ENCODE data around the gene TNFRSF1A.

Gene TNFRSF1A

DNA sequence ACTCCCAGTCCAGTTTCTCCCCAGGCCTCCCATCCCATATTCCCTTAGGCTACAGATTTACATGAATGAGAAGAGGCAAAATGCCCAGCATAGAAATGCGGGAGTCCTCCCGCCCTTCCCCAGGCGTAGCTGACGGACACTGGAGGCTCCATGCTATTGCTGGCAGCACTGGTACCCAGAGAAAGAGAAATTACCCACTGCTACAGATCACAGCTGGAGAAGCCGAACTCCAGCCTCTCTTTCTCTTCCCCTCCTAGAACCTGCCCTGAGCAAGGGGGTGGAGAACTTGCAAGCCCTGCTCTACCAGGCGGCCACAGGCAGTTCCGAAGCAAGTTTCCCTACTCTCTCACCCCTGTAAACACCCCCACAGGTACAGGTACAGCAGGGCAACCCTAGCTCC is 45.7 kb upstream of the TNFRSF1A start:
- Histone ChIP-seq H3K36me3 (ENCODE audit: low read length) (no peaks in the 10 kb centered on the region), H3F3A (ENCODE audit: insufficient read depth) (no peaks in the 10 kb centered on the region)

DNA sequence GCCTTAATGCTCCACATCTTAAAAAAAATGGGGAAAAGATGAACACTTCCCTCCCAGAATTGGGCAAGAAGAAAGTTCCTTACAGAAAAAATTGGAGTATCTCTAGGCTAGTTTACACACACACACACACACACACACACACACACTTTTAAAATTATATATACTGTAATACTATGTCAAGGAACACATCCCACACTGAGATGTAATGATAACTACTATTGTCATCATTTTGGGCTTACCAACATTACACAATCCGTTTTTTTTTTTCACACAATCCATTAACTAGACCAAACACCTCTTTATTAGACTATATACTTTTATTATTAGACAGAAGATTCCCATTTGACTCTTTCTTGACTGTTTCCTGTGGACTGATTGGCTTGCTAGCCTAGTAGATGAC is 44.6 kb upstream of the TNFRSF1A start:
- TF ChIP-seq EZH2phosphoT487 (conservative IDR thresholded peaks at IDR 0.05; ENCODE audit: low read length), result no peak
- TF ChIP-seq, protein P1, sequence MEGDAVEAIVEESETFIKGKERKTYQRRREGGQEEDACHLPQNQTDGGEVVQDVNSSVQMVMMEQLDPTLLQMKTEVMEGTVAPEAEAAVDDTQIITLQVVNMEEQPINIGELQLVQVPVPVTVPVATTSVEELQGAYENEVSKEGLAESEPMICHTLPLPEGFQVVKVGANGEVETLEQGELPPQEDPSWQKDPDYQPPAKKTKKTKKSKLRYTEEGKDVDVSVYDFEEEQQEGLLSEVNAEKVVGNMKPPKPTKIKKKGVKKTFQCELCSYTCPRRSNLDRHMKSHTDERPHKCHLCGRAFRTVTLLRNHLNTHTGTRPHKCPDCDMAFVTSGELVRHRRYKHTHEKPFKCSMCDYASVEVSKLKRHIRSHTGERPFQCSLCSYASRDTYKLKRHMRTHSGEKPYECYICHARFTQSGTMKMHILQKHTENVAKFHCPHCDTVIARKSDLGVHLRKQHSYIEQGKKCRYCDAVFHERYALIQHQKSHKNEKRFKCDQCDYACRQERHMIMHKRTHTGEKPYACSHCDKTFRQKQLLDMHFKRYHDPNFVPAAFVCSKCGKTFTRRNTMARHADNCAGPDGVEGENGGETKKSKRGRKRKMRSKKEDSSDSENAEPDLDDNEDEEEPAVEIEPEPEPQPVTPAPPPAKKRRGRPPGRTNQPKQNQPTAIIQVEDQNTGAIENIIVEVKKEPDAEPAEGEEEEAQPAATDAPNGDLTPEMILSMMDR (IDR thresholded peaks at IDR 0.05; ENCODE audit: insufficient read depth, low read length, poor library complexity, severe bottlenecking), result no peak
- Histone ChIP-seq H3K27me3 (ENCODE audit: low read length) (no peaks in the 10 kb centered on the region), H3K9me2 (replicated peaks; ENCODE audit: insufficient read depth, low read length) (no peaks in the 10 kb centered on the region), H3K36me3 (ENCODE audit: low read length) (no peaks in the 10 kb centered on the region), H4K20me1 (ENCODE audit: low read depth, low read length) (no peaks in the 10 kb centered on the region), H3K79me2 (ENCODE audit: insufficient read depth, low read length) (no peaks in the 10 kb centered on the region), H3K9me3 (ENCODE audit: insufficient read depth, low read length) (no peaks in the 10 kb centered on the region), H3K4me2 (ENCODE audit: low read depth, low read length, poor library complexity, severe bottlenecking) (no peak overlapping the region), H3K4me3 (ENCODE audit: insufficient read depth, low read length, poor library complexity, severe bottlenecking) (no peak overlapping the region), H3F3A (ENCODE audit: insufficient read depth) (no peaks in the 10 kb centered on the region), H2AFZ (ENCODE audit: low read depth, low read length, severe bottlenecking) (no peak overlapping the region), H3K9ac (ENCODE audit: low read length) (no peak overlapping the region), H3K27ac (ENCODE audit: low read depth, low read length) (no peak overlapping the region)

More for the DNA sequence above, 45.7 kb upstream of the TNFRSF1A start:
- H3K9ac ChIP-seq (ENCODE audit: low read length), result no peak overlapping the region
- no peak for TF ChIP-seq EZH2phosphoT487 (conservative IDR thresholded peaks at IDR 0.05; ENCODE audit: low read length)
- TF ChIP-seq, protein P1 (IDR thresholded peaks at IDR 0.05; ENCODE audit: insufficient read depth, low read length, poor library complexity, severe bottlenecking), result no peak
- H3K4me3 ChIP-seq (ENCODE audit: insufficient read depth, low read length, poor library complexity, severe bottlenecking), result no peak overlapping the region
- H3K79me2 ChIP-seq (ENCODE audit: insufficient read depth, low read length), result no peaks in the 10 kb centered on the region
- H3K4me2 ChIP-seq (ENCODE audit: low read depth, low read length, poor library complexity, severe bottlenecking), result no peak overlapping the region
- no peaks in the 10 kb centered on the region for H3K9me3 ChIP-seq (ENCODE audit: insufficient read depth, low read length)
- no peak overlapping the region for H2AFZ ChIP-seq (ENCODE audit: low read depth, low read length, severe bottlenecking)
- H3K27ac ChIP-seq (ENCODE audit: low read depth, low read length), result no peak overlapping the region
- no peaks in the 10 kb centered on the region for H4K20me1 ChIP-seq (ENCODE audit: low read depth, low read length)
- H3K9me2 ChIP-seq (replicated peaks; ENCODE audit: insufficient read depth, low read length), result no peaks in the 10 kb centered on the region
- no peaks in the 10 kb centered on the region for H3K27me3 ChIP-seq (ENCODE audit: low read length)

- Histone ChIP-seq H3K79me2 (ENCODE audit: insufficient read depth, low read length) (no peaks in the 10 kb centered on the region), H3K4me2 (ENCODE audit: low read depth, low read length, poor library complexity, severe bottlenecking) (no peak overlapping the region), H3K27ac (ENCODE audit: low read depth, low read length) (no peak overlapping the region), H3K9me2 (replicated peaks; ENCODE audit: insufficient read depth, low read length) (no peaks in the 10 kb centered on the region), H3F3A (ENCODE audit: insufficient read depth) (no peaks in the 10 kb centered on the region), H4K20me1 (ENCODE audit: low read depth, low read length) (no peaks in the 10 kb centered on the region), H3K27me3 (ENCODE audit: low read length) (no peaks in the 10 kb centered on the region), H3K36me3 (ENCODE audit: low read length) (no peaks in the 10 kb centered on the region), H3K4me3 (ENCODE audit: insufficient read depth, low read length, poor library complexity, severe bottlenecking) (no peak overlapping the region), H3K9ac (ENCODE audit: low read length) (no peak overlapping the region), H3K9me3 (ENCODE audit: insufficient read depth, low read length) (no peaks in the 10 kb centered on the region), H2AFZ (ENCODE audit: low read depth, low read length, severe bottlenecking) (no peak overlapping the region)
- no peak for TF ChIP-seq EZH2phosphoT487 (conservative IDR thresholded peaks at IDR 0.05; ENCODE audit: low read length)
Measured at GRCh38 chr12:6386038-6386437, 44.2 kb upstream of the TNFRSF1A start.

DNA sequence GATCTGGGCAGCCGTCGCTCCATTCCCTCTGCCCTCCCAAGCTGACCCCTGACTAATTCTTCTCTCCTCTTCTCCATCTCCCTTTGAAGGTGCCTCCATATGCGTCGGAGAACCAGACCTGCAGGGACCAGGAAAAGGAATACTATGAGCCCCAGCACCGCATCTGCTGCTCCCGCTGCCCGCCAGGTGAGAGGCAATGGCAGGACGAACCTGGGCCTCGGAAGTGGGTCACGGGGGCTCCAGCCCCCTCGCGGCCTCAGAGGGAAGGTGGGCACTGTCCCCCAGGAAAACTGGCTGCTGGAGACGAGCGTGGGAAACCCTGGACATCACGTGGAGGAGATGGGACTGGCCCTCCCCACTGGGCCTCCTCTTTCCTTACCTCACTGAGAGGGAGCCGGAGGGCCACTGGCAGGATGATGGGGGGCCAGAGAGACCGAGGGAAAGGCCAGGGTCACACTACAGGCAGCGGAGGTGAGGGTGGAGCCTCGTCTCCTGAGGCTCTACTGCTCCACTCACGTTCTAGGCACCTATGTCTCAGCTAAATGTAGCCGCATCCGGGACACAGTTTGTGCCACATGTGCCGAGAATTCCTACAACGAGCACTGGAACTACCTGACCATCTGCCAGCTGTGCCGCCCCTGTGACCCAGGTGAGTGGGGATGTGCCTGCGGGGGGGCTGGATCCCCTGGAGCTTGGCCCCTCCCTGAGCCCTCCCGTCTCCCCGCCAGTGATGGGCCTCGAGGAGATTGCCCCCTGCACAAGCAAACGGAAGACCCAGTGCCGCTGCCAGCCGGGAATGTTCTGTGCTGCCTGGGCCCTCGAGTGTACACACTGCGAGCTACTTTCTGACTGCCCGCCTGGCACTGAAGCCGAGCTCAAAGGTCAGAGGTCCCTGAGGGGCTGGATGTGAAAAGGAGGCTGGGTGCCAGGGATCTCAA is 42.9 kb upstream of the TNFRSF1A start:
- no peaks in the 10 kb centered on the region for H3K36me3 ChIP-seq (ENCODE audit: low read length)
- H3K9me2 ChIP-seq (replicated peaks; ENCODE audit: insufficient read depth, low read length), result no peaks in the 10 kb centered on the region
- no peaks in the 10 kb centered on the region for H4K20me1 ChIP-seq (ENCODE audit: low read depth, low read length)
- H3K27ac ChIP-seq (ENCODE audit: low read depth, low read length), result no peak overlapping the region
- H3K9me3 ChIP-seq (ENCODE audit: insufficient read depth, low read length), result no peaks in the 10 kb centered on the region
- H3K9ac ChIP-seq (ENCODE audit: low read length), result no peak overlapping the region
- no peak overlapping the region for H2AFZ ChIP-seq (ENCODE audit: low read depth, low read length, severe bottlenecking)
- no peak overlapping the region for H3K4me3 ChIP-seq (ENCODE audit: insufficient read depth, low read length, poor library complexity, severe bottlenecking)
- H3K27me3 ChIP-seq (ENCODE audit: low read length), result no peaks in the 10 kb centered on the region
- H3K79me2 ChIP-seq (ENCODE audit: insufficient read depth, low read length), result no peaks in the 10 kb centered on the region
- no peak overlapping the region for H3K4me2 ChIP-seq (ENCODE audit: low read depth, low read length, poor library complexity, severe bottlenecking)
- H3F3A ChIP-seq (ENCODE audit: insufficient read depth), result no peaks in the 10 kb centered on the region
- TF ChIP-seq, protein P1 (IDR thresholded peaks at IDR 0.05; ENCODE audit: insufficient read depth, low read length, poor library complexity, severe bottlenecking), result no peak
- no peak for TF ChIP-seq EZH2phosphoT487 (conservative IDR thresholded peaks at IDR 0.05; ENCODE audit: low read length)

All from SU-DHL-6 (cell line).